Measurements from ENCODE around the gene LCA5.
"Not testable (repeated sequence)": the region's sequence is repeated elsewhere in the genome, so short reads cannot be mapped to it uniquely, and the experiment has no call there.

Gene LCA5

GRCh38 chr6:79467716-79468115 is 69.5 kb downstream of the LCA5 start:
- peak; percentile 37 for DNase-seq (ENCODE audit: low spot score)

GRCh38 chr6:79466207-79466834 is 70.9 kb downstream of the LCA5 start:
- peak; percentile 24 for DNase-seq (ENCODE audit: low spot score)

- DNase-seq (ENCODE audit: low spot score) = no peak
Observed at GRCh38 chr6:79465381-79465780, 71.8 kb downstream of the LCA5 start.

- no peak for DNase-seq (ENCODE audit: low spot score)
Observed at GRCh38 chr6:79463621-79464050, 73.6 kb downstream of the LCA5 start.

GRCh38 chr6:79461205-79461604 is 76.0 kb downstream of the LCA5 start:
- DNase-seq (ENCODE audit: low spot score) = no peak

DNA sequence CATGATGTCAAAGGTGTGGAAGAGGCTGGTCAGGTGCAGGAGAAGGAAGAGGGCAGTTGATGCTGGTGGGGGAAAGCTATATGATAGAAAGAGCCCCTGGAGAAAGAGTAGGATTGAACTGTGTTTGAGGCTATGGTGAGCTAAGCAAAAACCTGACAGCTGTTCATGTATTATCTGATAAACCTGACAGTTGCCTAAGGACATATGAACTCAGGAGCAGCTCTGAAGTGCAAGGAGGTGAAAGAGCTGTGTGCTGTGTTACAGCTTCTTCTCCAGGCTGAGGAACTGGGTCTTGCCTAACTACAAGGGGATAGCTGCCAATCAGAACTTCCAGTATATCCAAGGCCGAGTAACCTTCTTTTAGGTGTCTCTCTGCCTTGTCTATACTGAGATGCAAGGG is 81.8 kb downstream of the LCA5 start:
- no peak for DNase-seq (ENCODE audit: low spot score)

DNA sequence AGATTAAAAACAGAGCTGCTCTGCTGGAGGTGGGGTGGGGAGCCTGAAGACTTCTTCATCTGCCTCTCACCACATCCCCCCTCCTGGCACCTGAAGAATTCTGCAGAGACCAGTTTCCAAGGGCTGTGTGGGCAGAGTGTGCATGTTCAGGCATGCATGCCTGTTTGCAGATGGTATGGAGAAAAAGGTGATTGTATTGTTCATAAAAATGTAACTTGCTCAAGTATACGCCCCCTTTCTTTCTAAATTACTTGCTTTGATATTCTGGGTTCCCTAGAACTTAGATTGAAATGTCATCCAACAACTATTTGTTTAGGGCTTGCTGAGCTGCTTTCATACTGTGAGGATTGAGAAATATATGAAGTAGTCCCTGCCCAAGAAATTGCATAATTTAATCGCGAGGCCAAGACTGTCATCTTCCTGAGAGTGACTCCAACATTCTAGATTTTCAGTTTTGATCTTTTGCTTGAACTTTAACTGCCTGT is 83.6 kb downstream of the LCA5 start:
- DNase-seq (ENCODE audit: low spot score) = no peak

GRCh38 chr6:79450984-79451383 is 86.2 kb downstream of the LCA5 start:
- no peak for DNase-seq (ENCODE audit: low spot score)

DNA sequence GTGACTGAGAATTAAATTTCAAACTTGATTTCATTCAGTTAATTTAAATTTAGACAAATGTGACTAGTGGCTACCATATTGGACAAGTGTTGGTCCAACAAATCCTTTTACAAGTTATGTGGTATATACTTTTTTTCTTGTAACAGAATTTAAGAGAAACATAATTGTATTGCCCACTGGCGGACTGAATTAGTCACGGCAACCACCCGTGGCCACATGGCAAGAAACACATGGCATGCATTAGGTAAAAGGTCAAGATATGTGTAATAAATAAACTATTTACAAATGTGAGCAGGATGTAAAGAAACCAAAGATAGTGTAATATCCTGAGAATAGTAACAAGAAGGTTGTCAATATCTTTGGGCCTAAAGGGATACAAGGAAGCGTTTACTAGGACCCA is 91.2 kb downstream of the LCA5 start:
- DNase-seq (ENCODE audit: low spot score) = no peak

- not testable (repeated sequence) for DNase-seq (ENCODE audit: low spot score)
Observed at GRCh38 chr6:79443876-79444275, 93.4 kb downstream of the LCA5 start.

- no peak for DNase-seq (ENCODE audit: low spot score)
Observed at GRCh38 chr6:79441192-79441591, 96.0 kb downstream of the LCA5 start.

DNA sequence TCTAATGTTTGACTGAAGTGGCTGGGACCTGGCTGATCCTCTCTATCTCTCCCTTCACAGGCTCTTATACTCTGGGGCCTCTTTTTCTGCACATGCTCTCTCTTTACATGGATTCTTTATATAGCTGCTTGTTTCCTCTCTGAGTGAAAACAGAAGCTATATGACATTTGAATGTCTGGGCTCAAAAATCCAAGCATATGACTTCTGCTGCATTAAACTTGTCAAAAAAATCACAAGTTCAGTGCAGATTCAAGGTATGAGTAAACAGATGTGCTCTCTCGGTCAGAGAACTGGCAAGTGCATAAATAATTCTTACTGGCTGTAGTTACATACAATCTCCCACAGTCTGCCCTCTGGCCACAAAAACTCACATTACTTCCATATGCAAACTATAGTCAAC is 96.6 kb downstream of the LCA5 start:
- no peak for DNase-seq (ENCODE audit: low spot score)

GRCh38 chr6:79438030-79438429 is 99.2 kb downstream of the LCA5 start:
- DNase-seq (ENCODE audit: low spot score) = no peak

DNA sequence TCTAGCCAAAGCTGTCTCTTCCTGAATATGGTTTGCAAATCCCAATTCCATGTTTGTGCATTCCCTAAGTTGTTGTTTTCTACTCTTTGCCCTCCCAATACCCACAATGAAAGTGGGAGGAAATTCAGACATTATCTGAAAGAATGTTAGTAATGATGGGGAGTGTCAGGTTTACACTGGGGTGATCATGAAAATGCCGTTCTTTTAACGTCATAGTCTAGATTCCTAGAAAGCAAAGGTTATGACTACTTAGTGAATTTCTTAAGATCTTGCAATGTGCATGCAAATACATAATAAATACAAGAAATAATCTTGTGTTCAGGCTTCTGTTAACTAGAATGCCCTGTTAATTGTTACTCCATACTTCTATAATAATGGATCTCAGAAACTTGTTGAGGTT is 101.0 kb downstream of the LCA5 start:
- no peak for DNase-seq (ENCODE audit: low spot score)

DNA sequence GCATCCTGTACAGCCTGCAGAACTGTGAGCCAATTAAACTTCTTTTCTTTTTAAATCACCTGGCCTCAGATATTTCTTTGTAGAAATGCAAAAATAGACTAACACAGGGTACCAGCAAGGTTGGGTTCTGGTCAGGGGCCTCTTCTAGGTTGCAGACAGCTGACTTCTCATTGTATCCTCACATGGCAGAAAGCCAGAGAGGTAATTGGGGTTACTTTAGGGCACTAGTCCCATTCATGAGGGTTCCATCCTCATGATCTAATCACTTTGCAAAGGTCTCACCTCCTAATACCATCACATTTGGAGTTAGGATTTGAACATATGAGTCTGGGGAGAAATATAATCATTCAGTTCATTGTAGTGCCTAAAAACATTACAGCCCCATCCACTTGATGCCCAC is 101.5 kb downstream of the LCA5 start:
- DNase-seq (ENCODE audit: low spot score) = no peak

Small RNA genes within 50 kb of the gene (small RNA-seq; reads per million reads assigned to genes)
- gene DBIP1 = 0 reads per million in 2 experiments
